OCI-M1 (cell line): ENCODE data around the gene SLC22A12.
"Not testable (repeated sequence)": the region's sequence is repeated elsewhere in the genome, so short reads cannot be mapped to it uniquely, and the experiment has no call there.

Experiments used
- DNase-seq: peaks from one replicate; lab custom pipeline; 2025; lab: John Stamatoyannopoulos, UW

SLC22A12 gene

GRCh38 chr11:64590763-64591221 is at the start of gene SLC22A12:
Gene SLC22A12, plus strand, starts transcription at chr11:64591220. Its CDS starts 337 bp downstream, at chr11:64591557.
- no peak for DNase-seq

- DNase-seq: no peak
These were observed 48.6 kb upstream of the SLC22A12 start for GRCh38 chr11:64542172-64543125.

- no peak for DNase-seq
These were observed 47.2 kb upstream of the SLC22A12 start for GRCh38 chr11:64543818-64544217.

GRCh38 chr11:64544616-64545296 is 46.3 kb upstream of the SLC22A12 start:
- DNase-seq: no peak

GRCh38 chr11:64545619-64546018 is 45.4 kb upstream of the SLC22A12 start:
- no peak for DNase-seq

GRCh38 chr11:64546176-64546575 is 44.8 kb upstream of the SLC22A12 start:
- no peak for DNase-seq

- DNase-seq: no peak
These were observed 44.4 kb upstream of the SLC22A12 start for GRCh38 chr11:64546600-64546999.

GRCh38 chr11:64549969-64550368 is 41.1 kb upstream of the SLC22A12 start:
- DNase-seq: no peak

GRCh38 chr11:64553554-64554201 is 37.3 kb upstream of the SLC22A12 start:
- peak; percentile 65 for DNase-seq

GRCh38 chr11:64556044-64556720 is 34.8 kb upstream of the SLC22A12 start:
- DNase-seq: no peak

- DNase-seq: no peak
These were observed 34.2 kb upstream of the SLC22A12 start for GRCh38 chr11:64556721-64557250.

GRCh38 chr11:64558065-64558745 is 32.8 kb upstream of the SLC22A12 start:
- no peak for DNase-seq

- DNase-seq: no peak
These were observed 32.2 kb upstream of the SLC22A12 start for GRCh38 chr11:64558869-64559268.

GRCh38 chr11:64559351-64560138 is 31.5 kb upstream of the SLC22A12 start:
- no peak for DNase-seq

GRCh38 chr11:64560139-64560771 is 30.8 kb upstream of the SLC22A12 start:
- no peak for DNase-seq

GRCh38 chr11:64560941-64561340 is 30.1 kb upstream of the SLC22A12 start:
- no peak for DNase-seq

- not testable (repeated sequence) for DNase-seq
These were observed 29.6 kb upstream of the SLC22A12 start for GRCh38 chr11:64561429-64561828.

- no peak for DNase-seq
These were observed 28.9 kb upstream of the SLC22A12 start for GRCh38 chr11:64561984-64562722.
